ENCODE results near the gene ALCAM.

ALCAM gene

DNA sequence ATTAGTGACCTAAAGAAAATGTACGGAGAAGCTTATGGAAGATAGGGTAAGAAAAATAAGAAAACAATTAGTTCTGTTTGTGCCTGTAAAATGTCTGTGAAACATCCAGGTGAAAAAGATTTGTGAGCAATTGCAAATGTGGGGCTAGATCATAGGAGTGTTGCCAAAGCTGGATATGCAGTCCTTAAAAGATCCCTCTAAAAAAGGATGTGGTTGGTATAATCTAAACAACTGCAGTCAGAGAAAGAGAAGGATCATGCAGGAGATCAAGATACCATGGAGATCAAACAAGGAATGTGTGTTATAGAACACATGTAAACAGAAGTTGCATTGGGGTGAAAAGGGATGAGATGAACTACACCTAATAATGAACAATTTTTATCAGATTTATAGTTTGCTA is 116.8 kb downstream of the ALCAM start:
- no peaks in the 10 kb centered on the region for H3K4me1 ChIP-seq (ENCODE audit: low read length)
- no peaks in the 10 kb centered on the region for H3F3A ChIP-seq (ENCODE audit: insufficient read depth, low read length)
- H3K9me3 ChIP-seq (replicated peaks; ENCODE audit: insufficient read depth, low read length) = no peaks in the 10 kb centered on the region
- no peaks in the 10 kb centered on the region for H3K9me2 ChIP-seq (replicated peaks; ENCODE audit: insufficient read depth, low read length)
- H4K20me1 ChIP-seq (ENCODE audit: insufficient read depth, low read length) = no peaks in the 10 kb centered on the region
- no peak overlapping the region for H3K27ac ChIP-seq (ENCODE audit: low read length)
- no peaks in the 10 kb centered on the region for H3K79me2 ChIP-seq (ENCODE audit: low read length)
- no peak overlapping the region for H3K4me3 ChIP-seq (ENCODE audit: low read length)
- H3K27me3 ChIP-seq (replicated peaks; ENCODE audit: insufficient read depth, low read length) = no peaks in the 10 kb centered on the region
- TF ChIP-seq, protein P1, sequence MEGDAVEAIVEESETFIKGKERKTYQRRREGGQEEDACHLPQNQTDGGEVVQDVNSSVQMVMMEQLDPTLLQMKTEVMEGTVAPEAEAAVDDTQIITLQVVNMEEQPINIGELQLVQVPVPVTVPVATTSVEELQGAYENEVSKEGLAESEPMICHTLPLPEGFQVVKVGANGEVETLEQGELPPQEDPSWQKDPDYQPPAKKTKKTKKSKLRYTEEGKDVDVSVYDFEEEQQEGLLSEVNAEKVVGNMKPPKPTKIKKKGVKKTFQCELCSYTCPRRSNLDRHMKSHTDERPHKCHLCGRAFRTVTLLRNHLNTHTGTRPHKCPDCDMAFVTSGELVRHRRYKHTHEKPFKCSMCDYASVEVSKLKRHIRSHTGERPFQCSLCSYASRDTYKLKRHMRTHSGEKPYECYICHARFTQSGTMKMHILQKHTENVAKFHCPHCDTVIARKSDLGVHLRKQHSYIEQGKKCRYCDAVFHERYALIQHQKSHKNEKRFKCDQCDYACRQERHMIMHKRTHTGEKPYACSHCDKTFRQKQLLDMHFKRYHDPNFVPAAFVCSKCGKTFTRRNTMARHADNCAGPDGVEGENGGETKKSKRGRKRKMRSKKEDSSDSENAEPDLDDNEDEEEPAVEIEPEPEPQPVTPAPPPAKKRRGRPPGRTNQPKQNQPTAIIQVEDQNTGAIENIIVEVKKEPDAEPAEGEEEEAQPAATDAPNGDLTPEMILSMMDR (IDR thresholded peaks at IDR 0.05; ENCODE audit: low read length) = no peak
- TF ChIP-seq EZH2phosphoT487 (IDR thresholded peaks at IDR 0.05; ENCODE audit: low read length) (no peak), EZH2 (optimal IDR thresholded peaks at IDR 0.05; ENCODE audit: low read depth, low read length) (no peak)
- no peak overlapping the region for H3K9ac ChIP-seq (ENCODE audit: low read length)
- no peak for DNase-seq
- H3K36me3 ChIP-seq (replicated peaks; ENCODE audit: insufficient read depth, low read length) = no peaks in the 10 kb centered on the region
- H3K4me2 ChIP-seq (ENCODE audit: low read depth, low read length) = no peak overlapping the region
- H2AFZ ChIP-seq (ENCODE audit: low read length) = no peak overlapping the region

DNA sequence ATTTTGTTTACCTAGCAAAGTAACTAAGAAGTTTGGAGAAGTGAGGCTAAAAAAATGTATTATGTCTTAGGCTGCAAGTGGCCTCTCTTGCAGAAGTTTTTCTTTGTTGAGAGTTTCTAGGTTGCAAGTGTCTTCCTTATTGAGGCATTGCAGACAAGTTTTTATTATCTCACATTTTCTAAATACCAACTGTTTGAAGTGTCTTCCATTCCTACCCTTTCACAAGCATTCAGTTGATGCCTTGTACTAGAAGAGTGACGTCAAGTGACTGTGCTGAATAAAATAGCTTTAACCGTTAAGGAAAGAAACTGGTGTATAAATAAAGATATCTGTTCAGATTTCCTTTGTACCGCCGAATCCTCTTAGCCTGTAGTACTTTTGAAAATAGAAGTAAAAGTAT is 123.3 kb downstream of the ALCAM start:
- Histone ChIP-seq H3K4me3 (ENCODE audit: low read length) (no peak overlapping the region), H3K9ac (ENCODE audit: low read length) (no peak overlapping the region), H3K27ac (ENCODE audit: low read length) (no peak overlapping the region), H3K36me3 (replicated peaks; ENCODE audit: insufficient read depth, low read length) (no peaks in the 10 kb centered on the region), H3F3A (ENCODE audit: insufficient read depth, low read length) (no peaks in the 10 kb centered on the region), H3K9me3 (replicated peaks; ENCODE audit: insufficient read depth, low read length) (no peaks in the 10 kb centered on the region), H3K9me2 (replicated peaks; ENCODE audit: insufficient read depth, low read length) (no peaks in the 10 kb centered on the region), H3K4me1 (ENCODE audit: low read length) (no peaks in the 10 kb centered on the region), H2AFZ (ENCODE audit: low read length) (no peak overlapping the region), H3K4me2 (ENCODE audit: low read depth, low read length) (no peak overlapping the region), H3K27me3 (replicated peaks; ENCODE audit: insufficient read depth, low read length) (no peaks in the 10 kb centered on the region), H4K20me1 (ENCODE audit: insufficient read depth, low read length) (no peaks in the 10 kb centered on the region), H3K79me2 (ENCODE audit: low read length) (no peaks in the 10 kb centered on the region)
- TF ChIP-seq, protein P1 (IDR thresholded peaks at IDR 0.05; ENCODE audit: low read length) = no peak
- no peak for TF ChIP-seq EZH2 (optimal IDR thresholded peaks at IDR 0.05; ENCODE audit: low read depth, low read length)
- no peak for TF ChIP-seq EZH2phosphoT487 (IDR thresholded peaks at IDR 0.05; ENCODE audit: low read length)
- DNase-seq = no peak

- H3K27me3 ChIP-seq (replicated peaks; ENCODE audit: insufficient read depth, low read length) = no peaks in the 10 kb centered on the region
- no peak overlapping the region for H3K9ac ChIP-seq (ENCODE audit: low read length)
- no peak overlapping the region for H3K27ac ChIP-seq (ENCODE audit: low read length)
- no peaks in the 10 kb centered on the region for H3F3A ChIP-seq (ENCODE audit: insufficient read depth, low read length)
- H3K79me2 ChIP-seq (ENCODE audit: low read length) = no peaks in the 10 kb centered on the region
- no peaks in the 10 kb centered on the region for H3K36me3 ChIP-seq (replicated peaks; ENCODE audit: insufficient read depth, low read length)
- H3K9me3 ChIP-seq (replicated peaks; ENCODE audit: insufficient read depth, low read length) = no peaks in the 10 kb centered on the region
- H2AFZ ChIP-seq (ENCODE audit: low read length) = no peak overlapping the region
- no peaks in the 10 kb centered on the region for H3K4me1 ChIP-seq (ENCODE audit: low read length)
- H3K4me3 ChIP-seq (ENCODE audit: low read length) = no peak overlapping the region
- TF ChIP-seq, protein P1 (IDR thresholded peaks at IDR 0.05; ENCODE audit: low read length) = no peak
- TF ChIP-seq EZH2 (optimal IDR thresholded peaks at IDR 0.05; ENCODE audit: low read depth, low read length) = no peak
- no peak for TF ChIP-seq EZH2phosphoT487 (IDR thresholded peaks at IDR 0.05; ENCODE audit: low read length)
- H4K20me1 ChIP-seq (ENCODE audit: insufficient read depth, low read length) = no peaks in the 10 kb centered on the region
- no peak for DNase-seq
- no peak overlapping the region for H3K4me2 ChIP-seq (ENCODE audit: low read depth, low read length)
- no peaks in the 10 kb centered on the region for H3K9me2 ChIP-seq (replicated peaks; ENCODE audit: insufficient read depth, low read length)
Observed at GRCh38 chr3:105493305-105493892, 126.7 kb downstream of the ALCAM start.
